Measurements from ENCODE around the gene RUNX2. TPM values are rescaled to one million over a fixed set of nuclear protein-coding genes. Genes with fewer than 3 reads are reported as not detected.

Gene RUNX2
- total and polyA plus RNA-seq, 2 experiments from 2014 or later, result 0.66 to 1.7 TPM

DNA sequence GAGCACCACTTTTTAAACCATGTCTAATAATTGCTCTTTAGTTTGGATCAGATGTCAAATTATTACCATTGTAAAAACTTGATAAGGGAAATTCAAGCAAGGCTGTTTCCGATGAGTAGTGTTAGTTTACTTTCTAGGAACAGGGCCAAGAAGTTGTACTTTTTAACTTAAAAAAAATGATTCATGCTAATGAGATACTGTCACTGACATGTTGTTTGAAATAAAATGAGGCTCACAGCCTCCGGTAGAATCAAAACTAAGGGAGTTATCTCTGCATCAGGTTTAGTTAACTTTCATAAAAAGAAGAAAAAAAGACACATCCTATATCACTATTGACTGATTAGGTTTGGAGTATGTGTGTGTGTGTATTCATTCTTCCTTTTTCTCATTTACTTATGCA, 104.8 kb downstream of the RUNX2 start:
- ATAC-seq (no peak), DNase-seq (ENCODE audit: low spot score) (no peak)
- Histone ChIP-seq H3K4me2 (no peak overlapping the region), H3K4me3 (no peak overlapping the region), H3K4me1 (ENCODE audit: insufficient read depth) (no peaks in the 10 kb centered on the region; the same call in 1 of the 2 replicates), H3K36me3 (ENCODE audit: insufficient read depth) (no peaks in the 10 kb centered on the region), H3F3A (replicated peaks; ENCODE audit: low read depth) (no peaks in the 10 kb centered on the region), H2AFZ (no peak overlapping the region), H4K20me1 (replicated peaks; ENCODE audit: insufficient read depth) (no peaks in the 10 kb centered on the region), H3K79me2 (replicated peaks; ENCODE audit: insufficient read depth) (no peaks in the 10 kb centered on the region), H3K9me2 (ENCODE audit: insufficient read depth) (no peaks in the 10 kb centered on the region), H3K27me3 (ENCODE audit: insufficient read depth) (no peaks in the 10 kb centered on the region), H3K27ac (ENCODE audit: low read depth) (no peak overlapping the region)
- H3K4me3 Mint-ChIP-seq, result no peak overlapping the region
- H3K27me3 Mint-ChIP-seq (ENCODE audit: insufficient read depth, low read depth, poor library complexity), result no peaks in the 10 kb centered on the region
- no peaks in the 10 kb centered on the region for H3K9me3 Mint-ChIP-seq
- H3K36me3 Mint-ChIP-seq (ENCODE audit: low read depth), result no peaks in the 10 kb centered on the region
- TF ChIP-seq ZNF114 (CRISPR knock-in tag; IDR thresholded peaks at IDR 0.05) (no peak), ZNF331 (CRISPR knock-in tag; IDR thresholded peaks at IDR 0.05; ENCODE audit: low read depth) (no peak), JUNB (IDR thresholded peaks at IDR 0.05; ENCODE audit: unreplicated experiment) (no peak), EZH2 (IDR thresholded peaks at IDR 0.05; ENCODE audit: low read depth, unreplicated experiment) (no peak), POLR2AphosphoS5 (IDR thresholded peaks at IDR 0.05; ENCODE audit: low read depth) (no peak), NANOG (IDR thresholded peaks at IDR 0.05; ENCODE audit: borderline replicate concordance) (no peak), STAT1 (IDR thresholded peaks at IDR 0.05; ENCODE audit: unreplicated experiment) (no peak), EZH2phosphoT487 (IDR thresholded peaks at IDR 0.05; ENCODE audit: unreplicated experiment) (no peak), CREB1 (CRISPR knock-in tag; IDR thresholded peaks at IDR 0.05; ENCODE audit: low read depth) (no peak)
- TF ChIP-seq, protein P1, sequence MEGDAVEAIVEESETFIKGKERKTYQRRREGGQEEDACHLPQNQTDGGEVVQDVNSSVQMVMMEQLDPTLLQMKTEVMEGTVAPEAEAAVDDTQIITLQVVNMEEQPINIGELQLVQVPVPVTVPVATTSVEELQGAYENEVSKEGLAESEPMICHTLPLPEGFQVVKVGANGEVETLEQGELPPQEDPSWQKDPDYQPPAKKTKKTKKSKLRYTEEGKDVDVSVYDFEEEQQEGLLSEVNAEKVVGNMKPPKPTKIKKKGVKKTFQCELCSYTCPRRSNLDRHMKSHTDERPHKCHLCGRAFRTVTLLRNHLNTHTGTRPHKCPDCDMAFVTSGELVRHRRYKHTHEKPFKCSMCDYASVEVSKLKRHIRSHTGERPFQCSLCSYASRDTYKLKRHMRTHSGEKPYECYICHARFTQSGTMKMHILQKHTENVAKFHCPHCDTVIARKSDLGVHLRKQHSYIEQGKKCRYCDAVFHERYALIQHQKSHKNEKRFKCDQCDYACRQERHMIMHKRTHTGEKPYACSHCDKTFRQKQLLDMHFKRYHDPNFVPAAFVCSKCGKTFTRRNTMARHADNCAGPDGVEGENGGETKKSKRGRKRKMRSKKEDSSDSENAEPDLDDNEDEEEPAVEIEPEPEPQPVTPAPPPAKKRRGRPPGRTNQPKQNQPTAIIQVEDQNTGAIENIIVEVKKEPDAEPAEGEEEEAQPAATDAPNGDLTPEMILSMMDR (conservative IDR thresholded peaks at IDR 0.05; ENCODE audit: low read depth in 2 of 2), result no peak
- TF ChIP-seq, protein P2, sequence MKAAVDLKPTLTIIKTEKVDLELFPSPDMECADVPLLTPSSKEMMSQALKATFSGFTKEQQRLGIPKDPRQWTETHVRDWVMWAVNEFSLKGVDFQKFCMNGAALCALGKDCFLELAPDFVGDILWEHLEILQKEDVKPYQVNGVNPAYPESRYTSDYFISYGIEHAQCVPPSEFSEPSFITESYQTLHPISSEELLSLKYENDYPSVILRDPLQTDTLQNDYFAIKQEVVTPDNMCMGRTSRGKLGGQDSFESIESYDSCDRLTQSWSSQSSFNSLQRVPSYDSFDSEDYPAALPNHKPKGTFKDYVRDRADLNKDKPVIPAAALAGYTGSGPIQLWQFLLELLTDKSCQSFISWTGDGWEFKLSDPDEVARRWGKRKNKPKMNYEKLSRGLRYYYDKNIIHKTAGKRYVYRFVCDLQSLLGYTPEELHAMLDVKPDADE (IDR thresholded peaks at IDR 0.05), result no peak
- TF ChIP-seq, protein P3, sequence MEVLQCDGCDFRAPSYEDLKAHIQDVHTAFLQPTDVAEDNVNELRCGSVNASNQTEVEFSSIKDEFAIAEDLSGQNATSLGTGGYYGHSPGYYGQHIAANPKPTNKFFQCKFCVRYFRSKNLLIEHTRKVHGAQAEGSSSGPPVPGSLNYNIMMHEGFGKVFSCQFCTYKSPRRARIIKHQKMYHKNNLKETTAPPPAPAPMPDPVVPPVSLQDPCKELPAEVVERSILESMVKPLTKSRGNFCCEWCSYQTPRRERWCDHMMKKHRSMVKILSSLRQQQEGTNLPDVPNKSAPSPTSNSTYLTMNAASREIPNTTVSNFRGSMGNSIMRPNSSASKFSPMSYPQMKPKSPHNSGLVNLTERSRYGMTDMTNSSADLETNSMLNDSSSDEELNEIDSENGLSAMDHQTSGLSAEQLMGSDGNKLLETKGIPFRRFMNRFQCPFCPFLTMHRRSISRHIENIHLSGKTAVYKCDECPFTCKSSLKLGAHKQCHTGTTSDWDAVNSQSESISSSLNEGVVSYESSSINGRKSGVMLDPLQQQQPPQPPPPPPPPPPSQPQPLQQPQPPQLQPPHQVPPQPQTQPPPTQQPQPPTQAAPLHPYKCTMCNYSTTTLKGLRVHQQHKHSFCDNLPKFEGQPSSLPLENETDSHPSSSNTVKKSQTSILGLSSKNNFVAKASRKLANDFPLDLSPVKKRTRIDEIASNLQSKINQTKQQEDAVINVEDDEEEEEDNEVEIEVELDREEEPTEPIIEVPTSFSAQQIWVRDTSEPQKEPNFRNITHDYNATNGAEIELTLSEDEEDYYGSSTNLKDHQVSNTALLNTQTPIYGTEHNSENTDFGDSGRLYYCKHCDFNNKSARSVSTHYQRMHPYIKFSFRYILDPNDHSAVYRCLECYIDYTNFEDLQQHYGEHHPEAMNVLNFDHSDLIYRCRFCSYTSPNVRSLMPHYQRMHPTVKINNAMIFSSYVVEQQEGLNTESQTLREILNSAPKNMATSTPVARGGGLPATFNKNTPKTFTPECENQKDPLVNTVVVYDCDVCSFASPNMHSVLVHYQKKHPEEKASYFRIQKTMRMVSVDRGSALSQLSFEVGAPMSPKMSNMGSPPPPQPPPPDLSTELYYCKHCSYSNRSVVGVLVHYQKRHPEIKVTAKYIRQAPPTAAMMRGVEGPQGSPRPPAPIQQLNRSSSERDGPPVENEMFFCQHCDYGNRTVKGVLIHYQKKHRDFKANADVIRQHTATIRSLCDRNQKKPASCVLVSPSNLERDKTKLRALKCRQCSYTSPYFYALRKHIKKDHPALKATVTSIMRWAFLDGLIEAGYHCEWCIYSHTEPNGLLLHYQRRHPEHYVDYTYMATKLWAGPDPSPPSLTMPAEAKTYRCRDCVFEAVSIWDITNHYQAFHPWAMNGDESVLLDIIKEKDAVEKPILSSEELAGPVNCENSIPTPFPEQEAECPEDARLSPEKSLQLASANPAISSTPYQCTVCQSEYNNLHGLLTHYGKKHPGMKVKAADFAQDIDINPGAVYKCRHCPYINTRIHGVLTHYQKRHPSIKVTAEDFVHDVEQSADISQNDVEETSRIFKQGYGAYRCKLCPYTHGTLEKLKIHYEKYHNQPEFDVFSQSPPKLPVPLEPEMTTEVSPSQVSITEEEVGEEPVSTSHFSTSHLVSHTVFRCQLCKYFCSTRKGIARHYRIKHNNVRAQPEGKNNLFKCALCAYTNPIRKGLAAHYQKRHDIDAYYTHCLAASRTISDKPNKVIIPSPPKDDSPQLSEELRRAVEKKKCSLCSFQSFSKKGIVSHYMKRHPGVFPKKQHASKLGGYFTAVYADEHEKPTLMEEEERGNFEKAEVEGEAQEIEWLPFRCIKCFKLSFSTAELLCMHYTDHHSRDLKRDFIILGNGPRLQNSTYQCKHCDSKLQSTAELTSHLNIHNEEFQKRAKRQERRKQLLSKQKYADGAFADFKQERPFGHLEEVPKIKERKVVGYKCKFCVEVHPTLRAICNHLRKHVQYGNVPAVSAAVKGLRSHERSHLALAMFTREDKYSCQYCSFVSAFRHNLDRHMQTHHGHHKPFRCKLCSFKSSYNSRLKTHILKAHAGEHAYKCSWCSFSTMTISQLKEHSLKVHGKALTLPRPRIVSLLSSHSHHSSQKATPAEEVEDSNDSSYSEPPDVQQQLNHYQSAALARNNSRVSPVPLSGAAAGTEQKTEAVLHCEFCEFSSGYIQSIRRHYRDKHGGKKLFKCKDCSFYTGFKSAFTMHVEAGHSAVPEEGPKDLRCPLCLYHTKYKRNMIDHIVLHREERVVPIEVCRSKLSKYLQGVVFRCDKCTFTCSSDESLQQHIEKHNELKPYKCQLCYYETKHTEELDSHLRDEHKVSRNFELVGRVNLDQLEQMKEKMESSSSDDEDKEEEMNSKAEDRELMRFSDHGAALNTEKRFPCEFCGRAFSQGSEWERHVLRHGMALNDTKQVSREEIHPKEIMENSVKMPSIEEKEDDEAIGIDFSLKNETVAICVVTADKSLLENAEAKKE (CRISPR knock-in tag; IDR thresholded peaks at IDR 0.05), result no peak
- TF ChIP-seq, protein P4, sequence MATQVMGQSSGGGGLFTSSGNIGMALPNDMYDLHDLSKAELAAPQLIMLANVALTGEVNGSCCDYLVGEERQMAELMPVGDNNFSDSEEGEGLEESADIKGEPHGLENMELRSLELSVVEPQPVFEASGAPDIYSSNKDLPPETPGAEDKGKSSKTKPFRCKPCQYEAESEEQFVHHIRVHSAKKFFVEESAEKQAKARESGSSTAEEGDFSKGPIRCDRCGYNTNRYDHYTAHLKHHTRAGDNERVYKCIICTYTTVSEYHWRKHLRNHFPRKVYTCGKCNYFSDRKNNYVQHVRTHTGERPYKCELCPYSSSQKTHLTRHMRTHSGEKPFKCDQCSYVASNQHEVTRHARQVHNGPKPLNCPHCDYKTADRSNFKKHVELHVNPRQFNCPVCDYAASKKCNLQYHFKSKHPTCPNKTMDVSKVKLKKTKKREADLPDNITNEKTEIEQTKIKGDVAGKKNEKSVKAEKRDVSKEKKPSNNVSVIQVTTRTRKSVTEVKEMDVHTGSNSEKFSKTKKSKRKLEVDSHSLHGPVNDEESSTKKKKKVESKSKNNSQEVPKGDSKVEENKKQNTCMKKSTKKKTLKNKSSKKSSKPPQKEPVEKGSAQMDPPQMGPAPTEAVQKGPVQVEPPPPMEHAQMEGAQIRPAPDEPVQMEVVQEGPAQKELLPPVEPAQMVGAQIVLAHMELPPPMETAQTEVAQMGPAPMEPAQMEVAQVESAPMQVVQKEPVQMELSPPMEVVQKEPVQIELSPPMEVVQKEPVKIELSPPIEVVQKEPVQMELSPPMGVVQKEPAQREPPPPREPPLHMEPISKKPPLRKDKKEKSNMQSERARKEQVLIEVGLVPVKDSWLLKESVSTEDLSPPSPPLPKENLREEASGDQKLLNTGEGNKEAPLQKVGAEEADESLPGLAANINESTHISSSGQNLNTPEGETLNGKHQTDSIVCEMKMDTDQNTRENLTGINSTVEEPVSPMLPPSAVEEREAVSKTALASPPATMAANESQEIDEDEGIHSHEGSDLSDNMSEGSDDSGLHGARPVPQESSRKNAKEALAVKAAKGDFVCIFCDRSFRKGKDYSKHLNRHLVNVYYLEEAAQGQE (IDR thresholded peaks at IDR 0.05; ENCODE audit: unreplicated experiment), result no peak
- H3K4me1 Mint-ChIP-seq, result peaks cover 9% of the 10 kb centered on the region; the same call in 2 of the 3 replicates
- no peak overlapping the region for H3K27ac Mint-ChIP-seq
